ENCODE results near the gene RAVER1. TPM values are rescaled to one million over a fixed set of nuclear protein-coding genes. Genes with fewer than 3 reads are reported as not detected.

RAVER1 gene
- total and polyA plus RNA-seq, 9 of the 15 experiments (the other 6 are each of a cell fraction or from before 2014, with no cell fraction given), result 0.06 to 113 (median 7.0) TPM

GRCh38 chr19:10269333-10270179 lies 63.8 kb downstream of the RAVER1 start (continued):
- no peak for TF ChIP-seq PRDM10 (IDR thresholded peaks at IDR 0.05; ENCODE audit: partially characterized antibody)
- TF ChIP-seq ZBTB34 (CRISPR knock-in tag; IDR thresholded peaks at IDR 0.05), result no peak
- TF ChIP-seq CBX1 (IDR thresholded peaks at IDR 0.05; ENCODE audit: low read depth), result no peak
- no peak for TF ChIP-seq POU5F1 (IDR thresholded peaks at IDR 0.05; ENCODE audit: borderline replicate concordance, low read depth, low read length, partially characterized antibody)
- TF ChIP-seq ZBTB7A (IDR thresholded peaks at IDR 0.05; ENCODE audit: borderline replicate concordance, control insufficient read depth, low read depth, low read length), result peak; percentile 94
- no peak for TF ChIP-seq ZNF398 (CRISPR knock-in tag; IDR thresholded peaks at IDR 0.05)
- TF ChIP-seq MEF2A (IDR thresholded peaks at IDR 0.05; ENCODE audit: control insufficient read depth, low read depth, low read length), result no peak
- TF ChIP-seq JUNB (CRISPR knock-in tag; conservative IDR thresholded peaks at IDR 0.05), result no peak
- TF ChIP-seq RERE (CRISPR knock-in tag; IDR thresholded peaks at IDR 0.05; ENCODE audit: borderline replicate concordance), result no peak
- no peak for TF ChIP-seq U2AF1 (optimal IDR thresholded peaks at IDR 0.05; ENCODE audit: low read depth, low read length)
- peak; percentile 96 for TF ChIP-seq NFIC (IDR thresholded peaks at IDR 0.05)
- TF ChIP-seq ETV5 (CRISPR knock-in tag; IDR thresholded peaks at IDR 0.05; ENCODE audit: low read depth), result peak; percentile 48; the same call in 1 of the 2 replicates
- no peak for TF ChIP-seq ZNF561 (CRISPR knock-in tag; conservative IDR thresholded peaks at IDR 0.05)

All from K562 (cell line).